Right lobe of liver (tissue), 6 donors: ENCODE data around the gene RORB. TPM values are rescaled to one million over a fixed set of nuclear protein-coding genes. Genes with fewer than 3 reads are reported as not detected.

Experiments
- ATAC-seq, 4 donors: fragments of 200-7000 bp; cut with Tn5 transposase; one replicate each; pipeline ENCODE4 v1.9.1; 2020; ENCODE audit warnings: mild to moderate bottlenecking in 4 of 4, moderate library complexity in 4 of 4
- DNase-seq, 3 donors: peaks; one replicate each; pipeline ENCODE4 v3.0.0-alpha.2; 2020
- H3K27ac ChIP-seq, 3 donors: fragments of 200-600 bp; one replicate each; pipeline ENCODE4 v1.8.0; 2022
- H3K27me3 ChIP-seq, 2 donors: fragments of 200-600 bp; one replicate each; pipeline ENCODE4 v1.8.0; 2022
- H3K36me3 ChIP-seq, 4 donors: fragments of 200-600 bp; sonication (generic) in 1 of 4; one replicate each; pipeline versions ENCODE4 v1.5.1 to v1.8.0; 2017 to 2022; ENCODE audit warnings: control low read depth in 1 of 4
- H3K4me1 ChIP-seq, 4 donors: fragments of 200-600 bp; sonication (generic) in 1 of 4; one replicate each; pipeline versions ENCODE4 v1.5.1 to v1.8.0; 2017 to 2022; ENCODE audit warnings: control low read depth in 1 of 4
- H3K4me3 ChIP-seq, 3 donors: fragments of 200-600 bp; one replicate each; pipeline ENCODE4 v1.8.0; 2022
- H3K9me3 ChIP-seq, 4 donors: fragments of 200-600 bp; sonication (generic) in 1 of 4; one replicate each; pipeline versions ENCODE4 v1.5.1 to v1.8.0; 2017 to 2022; ENCODE audit warnings: control low read depth in 1 of 4
- POLR2A ChIP-seq: fragments of 450-650 bp; IDR thresholded peaks from one replicate; pipeline ENCODE4 v1.6.1; 2017; ENCODE audit warnings: antibody characterized with exemption, mild to moderate bottlenecking
- WGBS: methylation state at CpG from one replicate; pipeline ENCODE4 v1.1.6; 2018; ENCODE audit warnings: low coverage, low lambda C conversion rate; ENCODE audit not compliant: insufficient coverage; ENCODE audit errors: missing lambda C conversion rate; 5-methylcytosine and 5-hydroxymethylcytosine counted together
- intact Hi-C, 2 donors: fragments of 100-400 bp; cut with DNase I; formaldehyde crosslinking; loops; one replicate each; pipeline versions ENCODE4 v1.11.2 to v1.14.1; 2022
- total RNA-seq, 6 experiments: library from RNA; depleted of rRNA in 2 of 6; stranded (reverse); fragments of >200 nt in 2 of 6; fragmentation: NEBNext Ultra II Directional in 3 of 6; extraction: Animal tissue kit (Norgen Biotek cat#: 25700) in 3 of 6; gene quantifications; one replicate each; pipeline versions ENCODE4 v1.1.0 to v1.2.4, GENCODE V29; 2016 to 2023
- TF ChIP-seq, protein P1 (sequence below), 4 donors: fragments of 200-600 bp in 3 of 4; fragments of 450-650 bp in 1 of 4; IDR thresholded peaks; one replicate each; pipeline versions ENCODE4 v1.5.1 to v1.8.0; 2016 to 2022; ENCODE audit warnings: antibody characterized with exemption in 4 of 4, mild to moderate bottlenecking in 2 of 4
- donor health status: DM: no; HTN: yes; CAD: no.
- donor health status: DM: no; HTN: no; CAD: no.
- donor health status: DM: no; HTN: no; CAD: no.
- donor health status: DM: no; HTN: yes; CAD: no.
- donor health status: DM: no; HTN: yes; CAD: no.

The RORB gene
- total RNA-seq, 6 experiments from 2014 or later: 0.04 to 0.62 (median 0.61) TPM; not detected in 3

DNA sequence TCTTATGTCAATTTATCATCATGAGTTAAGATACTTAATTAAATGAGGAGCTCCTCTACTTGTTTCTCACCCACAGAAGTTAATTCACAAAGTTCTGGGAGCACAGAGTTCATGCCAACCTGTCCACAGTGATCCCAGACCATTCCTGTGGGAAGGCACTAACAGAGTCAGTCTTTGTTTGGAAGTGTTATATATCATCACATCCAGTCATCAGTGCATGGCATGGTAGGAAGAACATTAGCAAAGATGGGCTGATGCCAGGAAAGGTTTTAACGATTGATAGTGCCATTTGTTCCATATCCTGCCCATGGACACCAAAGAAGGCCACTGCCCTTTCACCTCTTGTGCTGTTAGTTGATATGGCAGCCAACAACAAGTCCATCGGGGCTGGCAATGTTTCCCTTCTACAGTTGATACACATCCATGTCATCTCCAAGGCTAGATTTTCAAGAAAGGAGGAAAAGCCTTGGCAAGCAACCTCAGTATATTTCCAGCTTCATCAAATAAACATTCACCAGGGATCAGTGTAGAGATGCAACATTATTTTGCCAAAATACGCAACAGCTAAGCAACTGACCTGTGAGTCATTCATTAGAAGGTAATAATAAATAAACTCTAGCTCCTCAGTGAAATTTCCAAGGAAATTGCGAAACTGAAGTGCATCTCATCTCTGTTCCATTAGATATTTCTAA lies 169.6 kb downstream of the RORB start:
- no peak for DNase-seq
- 50% methylated on average over 4 of the region's 4 CpGs for WGBS

DNA sequence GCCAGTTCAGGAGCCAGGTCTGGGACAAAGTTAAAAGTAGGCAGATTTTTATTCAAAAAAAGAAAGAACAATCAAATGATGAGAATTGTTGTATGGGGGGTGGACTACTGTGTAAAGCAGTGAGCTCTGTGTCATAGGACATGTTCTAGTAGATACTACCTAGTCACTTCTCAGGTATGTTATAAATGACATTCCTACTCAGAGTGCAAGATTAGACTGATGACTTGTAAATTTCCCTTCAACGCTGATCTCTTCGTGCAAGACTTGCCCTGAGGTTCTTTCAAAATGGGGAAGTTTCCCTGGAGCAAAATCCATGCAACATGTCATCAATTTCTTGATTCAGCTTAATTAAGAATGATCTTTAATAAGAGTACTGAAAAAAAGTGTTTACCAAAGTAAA lies 175.1 kb downstream of the RORB start:
- H3K4me3 ChIP-seq: no peak overlapping the region
- H3K9me3 ChIP-seq: no peaks in the 10 kb centered on the region
- H3K27me3 ChIP-seq: no peaks in the 10 kb centered on the region
- TF ChIP-seq POLR2A: no peak
- TF ChIP-seq, protein P1, sequence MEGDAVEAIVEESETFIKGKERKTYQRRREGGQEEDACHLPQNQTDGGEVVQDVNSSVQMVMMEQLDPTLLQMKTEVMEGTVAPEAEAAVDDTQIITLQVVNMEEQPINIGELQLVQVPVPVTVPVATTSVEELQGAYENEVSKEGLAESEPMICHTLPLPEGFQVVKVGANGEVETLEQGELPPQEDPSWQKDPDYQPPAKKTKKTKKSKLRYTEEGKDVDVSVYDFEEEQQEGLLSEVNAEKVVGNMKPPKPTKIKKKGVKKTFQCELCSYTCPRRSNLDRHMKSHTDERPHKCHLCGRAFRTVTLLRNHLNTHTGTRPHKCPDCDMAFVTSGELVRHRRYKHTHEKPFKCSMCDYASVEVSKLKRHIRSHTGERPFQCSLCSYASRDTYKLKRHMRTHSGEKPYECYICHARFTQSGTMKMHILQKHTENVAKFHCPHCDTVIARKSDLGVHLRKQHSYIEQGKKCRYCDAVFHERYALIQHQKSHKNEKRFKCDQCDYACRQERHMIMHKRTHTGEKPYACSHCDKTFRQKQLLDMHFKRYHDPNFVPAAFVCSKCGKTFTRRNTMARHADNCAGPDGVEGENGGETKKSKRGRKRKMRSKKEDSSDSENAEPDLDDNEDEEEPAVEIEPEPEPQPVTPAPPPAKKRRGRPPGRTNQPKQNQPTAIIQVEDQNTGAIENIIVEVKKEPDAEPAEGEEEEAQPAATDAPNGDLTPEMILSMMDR (IDR thresholded peaks at IDR 0.05): no peak
- no peaks in the 10 kb centered on the region for H3K36me3 ChIP-seq
- no peak overlapping the region for H3K27ac ChIP-seq
- intact Hi-C loops: no loop called here
- no peak for DNase-seq
- WGBS: 38% methylated on average over 2 of the region's 2 CpGs
- no peak for ATAC-seq
- H3K4me1 ChIP-seq: no peaks in the 10 kb centered on the region

More for the DNA sequence above, 169.6 kb downstream of the RORB start:
- intact Hi-C loops: no loop called here
- H3K4me1 ChIP-seq: no peaks in the 10 kb centered on the region
- no peak overlapping the region for H3K4me3 ChIP-seq
- H3K36me3 ChIP-seq: no peaks in the 10 kb centered on the region
- no peak for TF ChIP-seq POLR2A
- TF ChIP-seq, protein P1 (IDR thresholded peaks at IDR 0.05): no peak
- H3K27me3 ChIP-seq: no peaks in the 10 kb centered on the region
- no peak overlapping the region for H3K27ac ChIP-seq
- ATAC-seq: no peak
- H3K9me3 ChIP-seq: no peaks in the 10 kb centered on the region

GRCh38 chr9:74674077-74674476 lies 176.9 kb downstream of the RORB start:
- no peak overlapping the region for H3K27ac ChIP-seq
- ATAC-seq: no peak
- no peaks in the 10 kb centered on the region for H3K4me1 ChIP-seq
- DNase-seq: no peak
- no peaks in the 10 kb centered on the region for H3K27me3 ChIP-seq
- H3K9me3 ChIP-seq: no peaks in the 10 kb centered on the region
- TF ChIP-seq, protein P1 (IDR thresholded peaks at IDR 0.05): no peak
- TF ChIP-seq POLR2A: no peak
- no peaks in the 10 kb centered on the region for H3K36me3 ChIP-seq
- intact Hi-C loops: no loop called here
- WGBS: 52% methylated on average over 6 of the region's 6 CpGs
- no peak overlapping the region for H3K4me3 ChIP-seq

GRCh38 chr9:74681906-74682305 lies 184.8 kb downstream of the RORB start:
- H3K4me1 ChIP-seq: no peaks in the 10 kb centered on the region
- intact Hi-C loops: no loop called here
- 17% methylated on average over 3 of the region's 3 CpGs for WGBS
- no peak overlapping the region for H3K4me3 ChIP-seq
- no peak for ATAC-seq
- no peaks in the 10 kb centered on the region for H3K36me3 ChIP-seq
- no peaks in the 10 kb centered on the region for H3K27me3 ChIP-seq
- no peak for DNase-seq
- no peak overlapping the region for H3K27ac ChIP-seq
- H3K9me3 ChIP-seq: no peaks in the 10 kb centered on the region
- TF ChIP-seq, protein P1 (IDR thresholded peaks at IDR 0.05): no peak
- no peak for TF ChIP-seq POLR2A
